Skeletal muscle satellite cell (primary cell): ENCODE data around the gene CDH23.

Source experiments
- H3K27me3 ChIP-seq: 2 replicates; pipeline ENCODE4 v1.7.0; 2013; ENCODE audit warnings: low read length; ENCODE audit not compliant: control insufficient read depth, insufficient read depth
- H3K36me3 ChIP-seq: 2 replicates; pipeline ENCODE4 v1.7.0; 2013; ENCODE audit warnings: mild to moderate bottlenecking, control low read depth, low read length; ENCODE audit not compliant: insufficient read depth
- H3K4me1 ChIP-seq: 2 replicates; pipeline ENCODE4 v1.7.0; 2013; ENCODE audit warnings: low read length; ENCODE audit not compliant: control insufficient read depth, insufficient read depth
- H3K4me2 ChIP-seq: 2 replicates; pipeline ENCODE4 v1.7.0; 2013; ENCODE audit warnings: mild to moderate bottlenecking, low read length
- H3K4me3 ChIP-seq: 2 replicates; pipeline ENCODE4 v1.7.0; 2013; ENCODE audit warnings: low read length
- H3K9ac ChIP-seq: 2 replicates; pipeline ENCODE4 v1.7.0; 2013; ENCODE audit warnings: mild to moderate bottlenecking, low read depth, low read length, moderate library complexity
- H3K9me3 ChIP-seq: replicated peaks from 2 replicates; pipeline ENCODE4 v1.7.0; 2013; ENCODE audit warnings: mild to moderate bottlenecking, control low read depth, low read length

CDH23 gene

GRCh38 chr10:71807557-71808510 is 411.1 kb downstream of the CDH23 start:
- H3K36me3 ChIP-seq: no peaks in the 10 kb centered on the region
- no peak overlapping the region for H3K4me3 ChIP-seq
- H3K4me1 ChIP-seq: no peaks in the 10 kb centered on the region
- no peak overlapping the region for H3K9ac ChIP-seq
- no peaks in the 10 kb centered on the region for H3K9me3 ChIP-seq
- H3K27me3 ChIP-seq: peaks cover 14% of the 10 kb centered on the region
- no peak overlapping the region for H3K4me2 ChIP-seq

GRCh38 chr10:71809628-71810027 is 412.9 kb downstream of the CDH23 start:
- Histone ChIP-seq H3K4me1 (no peaks in the 10 kb centered on the region), H3K4me3 (no peak overlapping the region), H3K4me2 (no peak overlapping the region), H3K9me3 (no peaks in the 10 kb centered on the region), H3K36me3 (no peaks in the 10 kb centered on the region), H3K9ac (no peak overlapping the region), H3K27me3 (peaks cover 8% of the 10 kb centered on the region)

- peaks cover under 1% of the 10 kb centered on the region for H3K36me3 ChIP-seq
- peaks cover 5% of the 10 kb centered on the region for H3K27me3 ChIP-seq
- H3K4me1 ChIP-seq: no peaks in the 10 kb centered on the region
- H3K9me3 ChIP-seq: no peaks in the 10 kb centered on the region
- H3K4me3 ChIP-seq: no peak overlapping the region
- H3K9ac ChIP-seq: no peak overlapping the region
- no peak overlapping the region for H3K4me2 ChIP-seq
These were observed 413.5 kb downstream of the CDH23 start for GRCh38 chr10:71810048-71810750.

GRCh38 chr10:71811351-71811750 is 414.6 kb downstream of the CDH23 start:
- H3K9me3 ChIP-seq: no peaks in the 10 kb centered on the region
- H3K4me2 ChIP-seq: no peak overlapping the region
- no peak overlapping the region for H3K4me3 ChIP-seq
- no peak overlapping the region for H3K9ac ChIP-seq
- no peaks in the 10 kb centered on the region for H3K27me3 ChIP-seq
- peaks cover 12% of the 10 kb centered on the region for H3K36me3 ChIP-seq
- no peaks in the 10 kb centered on the region for H3K4me1 ChIP-seq

- Histone ChIP-seq H3K9ac (no peak overlapping the region), H3K4me2 (no peak overlapping the region), H3K36me3 (peaks cover 21% of the 10 kb centered on the region), H3K27me3 (no peaks in the 10 kb centered on the region), H3K4me1 (no peaks in the 10 kb centered on the region), H3K9me3 (no peaks in the 10 kb centered on the region), H3K4me3 (no peak overlapping the region)
These were observed 415.5 kb downstream of the CDH23 start for GRCh38 chr10:71812016-71812912.

- H3K27me3 ChIP-seq: no peaks in the 10 kb centered on the region
- no peaks in the 10 kb centered on the region for H3K4me1 ChIP-seq
- H3K9me3 ChIP-seq: no peaks in the 10 kb centered on the region
- H3K9ac ChIP-seq: no peak overlapping the region
- H3K4me3 ChIP-seq: no peak overlapping the region
- H3K36me3 ChIP-seq: peaks cover 29% of the 10 kb centered on the region
- no peak overlapping the region for H3K4me2 ChIP-seq
These were observed 416.3 kb downstream of the CDH23 start for GRCh38 chr10:71812913-71813590.

GRCh38 chr10:71814922-71815411 is 418.2 kb downstream of the CDH23 start:
- H3K4me1 ChIP-seq: no peaks in the 10 kb centered on the region
- H3K9ac ChIP-seq: no peak overlapping the region
- no peak overlapping the region for H3K4me3 ChIP-seq
- no peaks in the 10 kb centered on the region for H3K27me3 ChIP-seq
- H3K36me3 ChIP-seq: peaks cover 48% of the 10 kb centered on the region
- no peak overlapping the region for H3K4me2 ChIP-seq
- no peaks in the 10 kb centered on the region for H3K9me3 ChIP-seq

- H3K9me3 ChIP-seq: no peaks in the 10 kb centered on the region
- no peaks in the 10 kb centered on the region for H3K4me1 ChIP-seq
- H3K9ac ChIP-seq: no peak overlapping the region
- no peak overlapping the region for H3K4me3 ChIP-seq
- H3K27me3 ChIP-seq: no peaks in the 10 kb centered on the region
- peaks cover 53% of the 10 kb centered on the region for H3K36me3 ChIP-seq
- no peak overlapping the region for H3K4me2 ChIP-seq
These were observed 418.9 kb downstream of the CDH23 start for GRCh38 chr10:71815515-71816130.

GRCh38 chr10:71816421-71816851 is 419.7 kb downstream of the CDH23 start:
- Histone ChIP-seq H3K36me3 (peaks cover 62% of the 10 kb centered on the region), H3K4me1 (no peaks in the 10 kb centered on the region), H3K27me3 (no peaks in the 10 kb centered on the region)

GRCh38 chr10:71816936-71817618 is 420.4 kb downstream of the CDH23 start:
- Histone ChIP-seq H3K4me1 (no peaks in the 10 kb centered on the region), H3K4me3 (no peak overlapping the region), H3K36me3 (peaks cover 67% of the 10 kb centered on the region)

More at GRCh38 chr10:71816421-71816851, 419.7 kb downstream of the CDH23 start:
- H3K4me3 ChIP-seq: no peak overlapping the region
- H3K4me2 ChIP-seq: no peak overlapping the region
- no peak overlapping the region for H3K9ac ChIP-seq
- no peaks in the 10 kb centered on the region for H3K9me3 ChIP-seq

More at GRCh38 chr10:71816936-71817618, 420.4 kb downstream of the CDH23 start:
- Histone ChIP-seq H3K4me2 (no peak overlapping the region), H3K27me3 (no peaks in the 10 kb centered on the region), H3K9me3 (no peaks in the 10 kb centered on the region), H3K9ac (no peak overlapping the region)
